GM19438 (cell line): ENCODE data around the gene KLHL2.
"Not testable (repeated sequence)": the region's sequence is repeated elsewhere in the genome, so short reads cannot be mapped to it uniquely, and the experiment has no call there.

Source experiments
- ATAC-seq: cut with Tn5 transposase; IDR thresholded peaks from one replicate; pipeline ENCODE4 v1.9.1; 2021; ENCODE audit warnings: low read depth; ENCODE audit not compliant: unreplicated experiment

The KLHL2 gene

GRCh38 chr4:165207431-165208220, at the start of gene KLHL2:
Gene KLHL2 (plus strand): TSS chr4:165207561. CDS start chr4:165207877, 316 bp downstream.
- peak; percentile 84 for ATAC-seq

GRCh38 chr4:165158762-165159161, 48.6 kb upstream of the KLHL2 start:
- ATAC-seq: no peak

GRCh38 chr4:165164257-165164656, 43.1 kb upstream of the KLHL2 start:
- ATAC-seq: no peak

DNA sequence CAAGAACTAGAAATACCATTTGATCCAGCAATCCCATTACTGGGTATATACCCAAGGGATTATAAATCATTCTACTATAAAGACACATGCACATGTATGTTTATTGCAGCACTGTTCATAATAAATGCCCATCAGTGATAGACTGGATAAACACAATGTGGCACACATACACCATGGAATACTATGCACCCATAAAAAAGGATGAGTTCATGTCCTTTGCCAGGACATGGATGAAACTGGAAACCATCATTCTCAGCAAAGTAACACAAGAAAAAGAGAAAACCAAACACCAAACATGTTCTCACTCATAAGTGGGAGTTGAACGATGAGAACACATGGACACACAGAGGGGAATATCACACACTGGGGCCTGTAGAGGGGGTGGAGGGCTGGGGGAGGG, 40.5 kb upstream of the KLHL2 start:
- not testable (repeated sequence) for ATAC-seq

- ATAC-seq: no peak
These were observed 39.7 kb upstream of the KLHL2 start for GRCh38 chr4:165167650-165168049.

- ATAC-seq: no peak
These were observed 36.5 kb upstream of the KLHL2 start for GRCh38 chr4:165170819-165171218.

DNA sequence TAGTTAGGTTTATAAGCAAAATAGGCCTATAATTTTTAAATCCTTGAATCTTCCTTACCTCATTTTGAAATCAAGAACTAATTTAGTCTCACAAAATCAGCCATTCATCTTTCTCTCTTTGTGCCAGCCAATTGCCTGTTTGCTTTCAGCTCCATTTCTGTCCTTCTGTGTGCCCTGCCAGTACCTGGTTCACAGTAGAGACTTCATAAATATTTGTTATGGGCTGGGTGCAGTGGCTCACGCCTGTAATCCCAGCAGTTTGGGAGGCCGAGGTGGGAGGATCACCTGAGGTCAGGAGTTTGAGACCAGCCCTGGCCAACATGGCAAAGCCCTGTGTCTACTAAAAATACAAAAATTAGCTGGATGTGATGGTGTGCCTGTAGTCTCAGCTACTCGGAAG, 31.9 kb upstream of the KLHL2 start:
- ATAC-seq: not testable (repeated sequence)

DNA sequence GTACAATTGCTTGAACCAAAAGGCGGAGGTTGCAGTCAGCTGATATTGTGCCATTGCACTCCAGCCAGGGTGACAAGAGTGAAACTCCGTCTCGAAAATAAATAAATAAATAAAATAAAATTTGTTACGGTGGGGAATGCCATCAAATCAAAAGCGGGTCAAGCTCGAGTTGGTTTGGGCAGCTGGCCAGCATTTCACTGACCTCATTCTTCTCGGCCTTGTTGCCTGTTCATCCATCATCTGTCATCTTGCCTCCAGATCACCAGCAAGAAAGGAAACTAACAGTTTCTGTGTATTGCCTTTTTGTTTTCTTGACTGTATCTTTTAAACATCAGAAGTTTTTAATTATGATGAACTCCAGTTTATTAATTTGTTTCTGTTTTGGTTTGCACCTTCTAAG, 31.5 kb upstream of the KLHL2 start:
- no peak for ATAC-seq

GRCh38 chr4:165177725-165178666, 29.4 kb upstream of the KLHL2 start:
- peak; percentile 62 for ATAC-seq

- no peak for ATAC-seq
These were observed 23.1 kb upstream of the KLHL2 start for GRCh38 chr4:165184220-165184619.

- ATAC-seq: not testable (repeated sequence)
These were observed 22.4 kb upstream of the KLHL2 start for GRCh38 chr4:165184998-165185397.

DNA sequence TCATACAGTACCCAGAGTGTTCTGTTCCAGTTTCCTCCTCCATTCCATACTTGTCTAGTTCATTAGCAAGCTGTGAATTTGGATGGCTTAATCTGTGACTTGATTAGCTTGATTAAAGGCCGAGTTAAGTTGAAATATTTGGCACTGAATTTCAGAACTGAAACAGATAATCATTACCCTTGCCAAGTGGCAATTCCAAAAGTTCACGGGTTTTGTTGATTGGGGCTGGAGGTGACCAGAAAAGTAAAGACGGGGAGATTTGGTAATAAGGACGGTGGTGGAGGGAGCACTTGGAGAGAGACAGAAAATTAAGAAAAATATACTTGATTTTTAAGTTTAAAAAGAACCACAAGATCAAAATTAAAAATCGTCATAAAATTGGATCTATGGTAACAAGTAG, 21.9 kb upstream of the KLHL2 start:
- ATAC-seq: no peak

DNA sequence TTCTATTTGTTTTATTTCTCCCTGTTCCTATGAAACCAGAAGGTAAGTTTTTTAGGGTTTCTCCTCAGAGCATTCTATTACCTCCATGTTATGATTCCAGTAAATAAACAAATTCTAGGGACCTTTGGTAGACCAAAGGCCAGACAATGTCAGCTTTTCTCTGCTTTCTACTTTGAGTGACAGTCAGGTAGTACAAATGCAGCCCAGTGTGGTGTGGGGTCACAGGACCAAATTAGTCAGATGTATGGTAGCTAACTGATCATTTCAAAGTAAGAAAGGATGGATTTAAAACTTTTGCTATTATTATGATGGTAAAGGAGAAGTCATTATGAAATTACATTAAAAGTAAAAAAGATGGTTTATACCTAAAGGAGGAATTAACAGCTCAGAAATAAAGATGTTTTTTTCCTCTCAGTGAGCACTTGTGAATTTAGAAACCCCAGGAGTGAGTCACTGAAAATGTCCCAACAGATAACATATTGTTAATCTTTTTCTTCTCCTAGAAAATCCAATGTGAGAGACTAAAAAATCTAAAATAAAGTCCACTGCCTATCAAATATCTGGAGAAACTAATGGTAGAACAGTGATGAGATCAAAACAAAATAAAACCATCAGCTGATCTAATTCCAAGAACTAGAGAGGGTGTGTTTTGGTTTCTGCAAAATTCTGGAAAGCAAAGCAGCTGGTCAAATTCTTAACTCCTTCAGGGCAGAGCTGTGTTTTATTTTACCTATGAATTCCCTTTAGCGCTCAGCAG, 16.6 kb upstream of the KLHL2 start:
- ATAC-seq: no peak

GRCh38 chr4:165191348-165191656, 16.1 kb upstream of the KLHL2 start:
- no peak for ATAC-seq

- ATAC-seq: no peak
These were observed 15.4 kb upstream of the KLHL2 start for GRCh38 chr4:165191814-165192499.

- no peak for ATAC-seq
These were observed 14.9 kb upstream of the KLHL2 start for GRCh38 chr4:165192500-165192898.

DNA sequence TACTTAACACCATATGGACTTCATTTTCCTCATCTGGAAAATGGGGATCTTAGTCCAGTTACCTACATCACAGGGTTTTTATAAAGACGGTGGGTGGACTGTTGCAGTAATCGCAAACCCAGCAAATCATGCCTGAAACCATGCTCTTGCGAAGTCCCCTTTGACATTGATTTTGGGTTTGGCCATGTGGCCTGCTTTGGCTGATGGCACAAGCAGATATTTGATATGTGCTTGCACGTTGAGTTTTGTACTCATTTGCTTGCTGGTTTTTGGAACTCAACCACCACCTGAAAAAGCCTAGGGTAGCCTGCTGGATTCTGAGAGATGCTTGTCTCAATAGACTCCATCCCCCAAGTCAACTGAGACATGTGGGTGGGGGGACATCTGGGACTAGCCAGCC, 14.4 kb upstream of the KLHL2 start:
- no peak for ATAC-seq

DNA sequence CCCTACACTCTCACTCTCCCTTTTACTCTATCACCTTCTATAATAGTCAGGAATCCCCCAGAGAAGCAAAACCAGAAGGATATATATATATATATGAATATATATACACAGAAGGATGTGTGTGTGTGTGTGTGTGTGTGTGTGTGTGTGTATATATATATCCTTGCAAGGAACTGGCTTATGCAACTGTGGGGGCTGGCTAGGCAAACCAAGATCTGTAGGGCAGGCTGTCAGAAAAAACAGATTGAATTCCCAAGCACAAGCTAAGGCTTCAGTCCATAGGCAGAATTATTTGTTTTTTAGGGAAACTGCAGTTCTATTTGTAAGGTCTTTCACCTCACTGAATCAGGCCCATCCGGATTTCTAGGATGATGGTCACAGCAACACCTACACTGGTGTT, 13.0 kb upstream of the KLHL2 start:
- no peak for ATAC-seq

- ATAC-seq: no peak
These were observed 9.0 kb upstream of the KLHL2 start for GRCh38 chr4:165198329-165198728.

DNA sequence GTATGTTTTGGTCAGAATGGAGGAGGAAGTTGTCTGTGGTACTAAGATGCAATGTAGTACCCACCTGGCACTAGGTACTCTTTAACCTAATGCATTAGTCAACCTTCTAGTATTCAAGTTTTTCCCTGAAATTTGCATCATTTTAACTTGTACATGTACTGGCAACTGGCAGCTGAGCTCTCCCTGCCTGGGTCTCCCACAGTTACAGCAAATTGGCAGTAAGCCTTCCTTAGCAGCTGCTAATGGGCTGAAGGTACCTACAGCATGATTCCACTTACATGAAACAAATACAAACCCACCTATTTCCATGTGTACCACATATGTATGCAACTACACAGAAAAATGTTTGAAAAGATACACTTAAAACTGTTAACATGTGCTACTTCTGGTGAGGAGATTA, 8.1 kb upstream of the KLHL2 start:
- no peak for ATAC-seq
